PC-3 (cell line): ENCODE measurements around the gene TCEA2.

Experiments
- EZH2 ChIP-seq: fragments of 300-600 bp; sonication (generic); IDR thresholded peaks from one replicate; pipeline ENCODE4 v1.6.1; 2017; ENCODE audit warnings: antibody characterized with exemption, mild to moderate bottlenecking, low read length; ENCODE audit not compliant: unreplicated experiment
- TF ChIP-seq, protein P1 (sequence below): fragments of 300-600 bp; sonication (generic); conservative IDR thresholded peaks from 2 replicates; pipeline ENCODE4 v1.5.1; 2017; ENCODE audit warnings: antibody characterized with exemption, low read depth, mild to moderate bottlenecking, low read length

DNA sequence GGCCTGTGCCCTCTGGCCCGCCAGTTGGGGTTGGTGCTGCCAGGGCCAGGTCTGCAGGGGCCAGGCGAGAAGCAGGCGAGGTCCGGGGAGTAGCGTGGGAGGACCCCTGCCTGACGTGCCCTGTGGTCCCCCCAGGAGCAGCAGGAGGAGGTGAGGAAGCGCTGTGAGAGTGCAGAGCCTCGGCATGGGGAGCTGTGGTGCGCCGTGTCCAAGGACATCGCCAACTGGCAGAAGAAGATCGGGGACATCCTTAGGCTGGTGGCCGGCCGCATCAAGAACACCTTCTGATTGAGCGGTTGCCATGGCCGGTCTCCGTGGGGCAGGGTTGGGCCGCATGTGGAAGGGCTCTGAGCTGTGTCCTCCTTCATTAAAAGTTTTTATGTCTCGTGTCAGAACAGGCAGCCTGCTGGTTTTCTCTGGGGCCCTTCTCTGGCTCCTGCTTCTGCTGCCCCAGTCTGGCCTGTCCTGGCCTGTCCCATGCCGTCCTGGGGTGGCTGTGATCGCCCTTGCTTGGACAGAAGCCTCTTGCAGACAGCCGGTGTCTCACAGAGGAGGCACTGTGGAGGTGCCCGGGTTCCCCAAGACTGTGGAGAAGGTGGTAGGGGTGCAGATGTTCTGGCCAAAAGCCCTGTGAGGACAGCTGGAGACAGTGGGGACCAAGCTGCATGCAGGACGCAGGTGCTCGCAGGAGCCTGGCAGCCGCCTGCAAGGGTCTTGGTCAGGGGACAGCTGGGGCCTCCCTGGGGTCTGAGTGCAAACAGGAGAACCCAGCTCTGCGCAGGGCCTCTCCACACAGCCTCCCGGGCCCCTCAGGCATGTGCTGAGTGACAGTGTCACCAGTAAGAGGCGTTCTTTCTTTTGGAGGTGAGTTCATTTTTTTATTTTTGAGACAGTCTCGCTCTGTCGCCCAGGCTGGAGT lies 30.0 kb upstream of the TCEA2 start:
- TF ChIP-seq, protein P1, sequence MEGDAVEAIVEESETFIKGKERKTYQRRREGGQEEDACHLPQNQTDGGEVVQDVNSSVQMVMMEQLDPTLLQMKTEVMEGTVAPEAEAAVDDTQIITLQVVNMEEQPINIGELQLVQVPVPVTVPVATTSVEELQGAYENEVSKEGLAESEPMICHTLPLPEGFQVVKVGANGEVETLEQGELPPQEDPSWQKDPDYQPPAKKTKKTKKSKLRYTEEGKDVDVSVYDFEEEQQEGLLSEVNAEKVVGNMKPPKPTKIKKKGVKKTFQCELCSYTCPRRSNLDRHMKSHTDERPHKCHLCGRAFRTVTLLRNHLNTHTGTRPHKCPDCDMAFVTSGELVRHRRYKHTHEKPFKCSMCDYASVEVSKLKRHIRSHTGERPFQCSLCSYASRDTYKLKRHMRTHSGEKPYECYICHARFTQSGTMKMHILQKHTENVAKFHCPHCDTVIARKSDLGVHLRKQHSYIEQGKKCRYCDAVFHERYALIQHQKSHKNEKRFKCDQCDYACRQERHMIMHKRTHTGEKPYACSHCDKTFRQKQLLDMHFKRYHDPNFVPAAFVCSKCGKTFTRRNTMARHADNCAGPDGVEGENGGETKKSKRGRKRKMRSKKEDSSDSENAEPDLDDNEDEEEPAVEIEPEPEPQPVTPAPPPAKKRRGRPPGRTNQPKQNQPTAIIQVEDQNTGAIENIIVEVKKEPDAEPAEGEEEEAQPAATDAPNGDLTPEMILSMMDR, result no peak
- TF ChIP-seq EZH2, result no peak
